Erythroblast (primary cell): ENCODE results near the gene RAD51B.

Experiments used
- GATA1 ChIP-seq: IDR thresholded peaks from 2 replicates; pipeline ENCODE4 v1.6.1; 2011; ENCODE audit warnings: low read depth, mild to moderate bottlenecking, control low read depth, low read length, moderate library complexity
- POLR2A ChIP-seq: IDR thresholded peaks from 2 replicates; pipeline ENCODE4 v1.6.1; 2011; ENCODE audit warnings: mild to moderate bottlenecking, low read length

- TF ChIP-seq POLR2A (no peak), GATA1 (no peak)
These were observed 638.7 kb downstream of the RAD51B start for GRCh38 chr14:68458253-68458652.
